GM23338 (cell line): Measurements from ENCODE around the gene ERC2. TPM values are rescaled to one million over a fixed set of nuclear protein-coding genes. Genes with fewer than 3 reads are reported as not detected.
A peak's percentile ranks its signal among the peaks of the same experiment; 100 is the strongest.

Experiments used
- ATAC-seq: fragments of 200-7000 bp; cut with Tn5 transposase; 3 replicates; pipeline ENCODE4 v1.9.1; 2020
- DNase-seq: peaks from one replicate; pipeline ENCODE4 v3.0.0-alpha.2; 2015; ENCODE audit warnings: low spot score
- H2AFZ ChIP-seq: fragments of 200-600 bp; sonication (generic); 2 replicates; pipeline ENCODE4 v1.8.0; 2016; ENCODE audit warnings: antibody characterized with exemption, mild to moderate bottlenecking, moderate library complexity
- H3F3A ChIP-seq: fragments of 200-600 bp; sonication (generic); replicated peaks from 2 replicates; pipeline ENCODE4 v1.8.0; 2017; ENCODE audit warnings: antibody characterized with exemption, mixed run types, low read depth
- H3K27ac ChIP-seq: fragments of 200-600 bp; sonication (generic); 2 replicates; pipeline ENCODE4 v1.6.1; 2016; ENCODE audit warnings: low read depth
- H3K27me3 ChIP-seq: fragments of 200-600 bp; sonication (generic); 2 replicates; pipeline ENCODE4 v1.8.0; 2016; ENCODE audit warnings: mild to moderate bottlenecking, mixed run types, moderate library complexity; ENCODE audit not compliant: insufficient read depth
- H3K36me3 ChIP-seq: fragments of 200-600 bp; sonication (generic); 2 replicates; pipeline ENCODE4 v1.8.0; 2016; ENCODE audit warnings: mild to moderate bottlenecking; ENCODE audit not compliant: insufficient read depth
- H3K4me1 ChIP-seq: fragments of 200-600 bp; sonication (generic); 2 replicates; pipeline ENCODE4 v1.8.0; 2016; ENCODE audit warnings: mild to moderate bottlenecking, moderate library complexity; ENCODE audit not compliant: insufficient read depth
- H3K4me2 ChIP-seq: fragments of 200-600 bp; sonication (generic); 2 replicates; pipeline ENCODE4 v1.7.1; 2017; ENCODE audit warnings: mixed run types
- H3K4me3 ChIP-seq: fragments of 200-600 bp; sonication (generic); 2 replicates; pipeline ENCODE4 v1.6.1; 2016; ENCODE audit warnings: mixed run types
- H3K79me2 ChIP-seq: fragments of 200-600 bp; sonication (generic); replicated peaks from 2 replicates; pipeline ENCODE4 v1.8.0; 2017; ENCODE audit warnings: mild to moderate bottlenecking; ENCODE audit not compliant: insufficient read depth
- H3K9me2 ChIP-seq: fragments of 200-600 bp; sonication (generic); 2 replicates; pipeline ENCODE4 v1.8.0; 2017; ENCODE audit not compliant: insufficient read depth
- H4K20me1 ChIP-seq: fragments of 200-600 bp; sonication (generic); replicated peaks from 2 replicates; pipeline ENCODE4 v1.8.0; 2017; ENCODE audit warnings: mild to moderate bottlenecking; ENCODE audit not compliant: insufficient read depth
- H3K27ac Mint-ChIP-seq: 2 replicates; pipeline ENCODE4 v1.8.0; 2020; ENCODE audit warnings: inconsistent platforms, mild to moderate bottlenecking, moderate library complexity, mixed read lengths
- H3K27me3 Mint-ChIP-seq: 3 replicates; pipeline ENCODE4 v1.8.0; 2022; ENCODE audit warnings: low read depth, mild to moderate bottlenecking, moderate library complexity, mixed read lengths, inconsistent platforms; ENCODE audit not compliant: insufficient read depth, poor library complexity
- H3K36me3 Mint-ChIP-seq: 3 replicates; pipeline ENCODE4 v1.8.0; 2021; ENCODE audit warnings: low read depth, mild to moderate bottlenecking, inconsistent platforms, moderate library complexity, mixed read lengths
- H3K4me1 Mint-ChIP-seq: 3 replicates; pipeline ENCODE4 v1.8.0; 2020; ENCODE audit warnings: mild to moderate bottlenecking, inconsistent platforms, mixed read lengths
- H3K4me3 Mint-ChIP-seq: 3 replicates; pipeline ENCODE4 v1.8.0; 2021; ENCODE audit warnings: moderate library complexity, mild to moderate bottlenecking, inconsistent platforms, mixed read lengths
- H3K9me3 Mint-ChIP-seq: 3 replicates; pipeline ENCODE4 v1.8.0; 2020; ENCODE audit warnings: moderate library complexity, mild to moderate bottlenecking, inconsistent platforms, mixed read lengths
- CREB1 ChIP-seq: fragments of 250-450 bp; sonication (Bioruptor Pico); IDR thresholded peaks from 2 replicates; pipeline ENCODE4 v1.5.0; 2020; ENCODE audit warnings: low read depth, mild to moderate bottlenecking, moderate library complexity
- CTCF ChIP-seq, 2 experiments: fragments of 200-600 bp in 1 of 2; sonication (generic) in 1 of 2; conservative IDR thresholded peaks; 2 replicates each; pipeline versions ENCODE4 v1.5.1 to v1.6.1; 2016 to 2017; ENCODE audit warnings: antibody characterized with exemption in 2 of 2, low read depth in 2 of 2, mild to moderate bottlenecking in 2 of 2, moderate library complexity in 1 of 2
- ETS1 ChIP-seq: IDR thresholded peaks from 2 replicates; pipeline ENCODE4 v1.6.1; 2016; ENCODE audit warnings: antibody characterized with exemption
- EZH2 ChIP-seq: fragments of 200-600 bp; sonication (generic); IDR thresholded peaks from one replicate; pipeline ENCODE4 v1.8.0; 2017; ENCODE audit warnings: antibody characterized with exemption, mild to moderate bottlenecking, low read depth; ENCODE audit not compliant: unreplicated experiment
- EZH2phosphoT487 ChIP-seq: fragments of 200-600 bp; sonication (generic); IDR thresholded peaks from one replicate; pipeline ENCODE4 v1.8.1; 2018; ENCODE audit warnings: antibody characterized with exemption; ENCODE audit not compliant: unreplicated experiment
- JUNB ChIP-seq: IDR thresholded peaks from one replicate; pipeline ENCODE4 v1.6.1; 2016; ENCODE audit warnings: antibody characterized with exemption; ENCODE audit not compliant: unreplicated experiment
- NANOG ChIP-seq: IDR thresholded peaks from 2 replicates; pipeline ENCODE4 v1.6.1; 2016; ENCODE audit warnings: antibody characterized with exemption, borderline replicate concordance
- POLR2AphosphoS5 ChIP-seq: IDR thresholded peaks from 2 replicates; pipeline ENCODE4 v1.6.1; 2016; ENCODE audit warnings: antibody characterized with exemption, low read depth
- REST ChIP-seq: IDR thresholded peaks from one replicate; pipeline ENCODE4 v1.6.1; 2018; ENCODE audit warnings: antibody characterized with exemption; ENCODE audit not compliant: unreplicated experiment
- STAT1 ChIP-seq: IDR thresholded peaks from one replicate; pipeline ENCODE4 v1.6.1; 2016; ENCODE audit warnings: antibody characterized with exemption; ENCODE audit not compliant: unreplicated experiment
- ZNF114 ChIP-seq: fragments of 250-450 bp; sonication (Bioruptor Pico); IDR thresholded peaks from 2 replicates; pipeline ENCODE4 v1.5.0; 2020; ENCODE audit warnings: mild to moderate bottlenecking, moderate library complexity
- ZNF331 ChIP-seq: fragments of 250-450 bp; sonication (Bioruptor Pico); IDR thresholded peaks from 2 replicates; pipeline ENCODE4 v1.5.0; 2020; ENCODE audit warnings: low read depth, mild to moderate bottlenecking, moderate library complexity
- ZNF462 ChIP-seq: fragments of 250-450 bp; sonication (Bioruptor Pico); IDR thresholded peaks from 2 replicates; pipeline ENCODE4 v1.5.0; 2020; ENCODE audit warnings: mild to moderate bottlenecking, moderate library complexity
- polyA plus RNA-seq: library from polyadenylated mRNA; unstranded; fragments of >200 nt; fragmentation: Nextera tagmentation; extraction: Ambion mirVana; gene quantifications from 2 replicates; pipeline ENCODE4 v1.2.1, GENCODE V29; 2016
- total RNA-seq: library from RNA; depleted of rRNA; stranded (reverse); fragments of >200 nt; shearing (Covaris generic); gene quantifications from 2 replicates; pipeline ENCODE4 v1.2.3, GENCODE V29; 2014

ERC2 gene
- total and polyA plus RNA-seq, 2 experiments from 2014 or later = 11.8 to 13.7 TPM

- no peaks in the 10 kb centered on the region for H3K9me2 ChIP-seq
- H3K36me3 ChIP-seq = no peaks in the 10 kb centered on the region
- peaks cover 21% of the 10 kb centered on the region for H3K4me1 ChIP-seq
- TF ChIP-seq ZNF462 (CRISPR knock-in tag) (no peak), CTCF (conservative IDR thresholded peaks at IDR 0.05; ENCODE audit: low read depth in 2 of 2) (no peak), EZH2 (no peak), JUNB (no peak), ZNF331 (no peak), ZNF114 (no peak), EZH2phosphoT487 (no peak), POLR2AphosphoS5 (no peak), ETS1 (no peak), NANOG (no peak), REST (no peak), STAT1 (no peak), CREB1 (CRISPR knock-in tag) (no peak)
- H2AFZ ChIP-seq = no peak overlapping the region
- no peaks in the 10 kb centered on the region for H3K79me2 ChIP-seq
- H4K20me1 ChIP-seq = no peaks in the 10 kb centered on the region
- DNase-seq = no peak
- H3K4me3 Mint-ChIP-seq = no peak overlapping the region
- no peaks in the 10 kb centered on the region for H3K9me3 Mint-ChIP-seq
- H3K4me3 ChIP-seq = no peak overlapping the region
- H3K4me1 Mint-ChIP-seq = peaks cover 31% of the 10 kb centered on the region
- no peak overlapping the region for H3K27ac Mint-ChIP-seq
- no peaks in the 10 kb centered on the region for H3K36me3 Mint-ChIP-seq
- no peaks in the 10 kb centered on the region for H3K27me3 ChIP-seq
- peak; percentile 58 for ATAC-seq
- H3F3A ChIP-seq = no peaks in the 10 kb centered on the region
- H3K27me3 Mint-ChIP-seq = no peaks in the 10 kb centered on the region
- no peak overlapping the region for H3K27ac ChIP-seq
- no peak overlapping the region for H3K4me2 ChIP-seq
These were observed 609.0 kb downstream of the ERC2 start for GRCh38 chr3:55859305-55859704.
